WTC11 (cell line): ENCODE measurements around the gene CYP24A1. TPM values are rescaled to one million over a fixed set of nuclear protein-coding genes. Genes with fewer than 3 reads are reported as not detected.

ENCODE experiments used
- ATAC-seq: fragments of 200-7000 bp; cut with Tn5 transposase; 2 replicates; pipeline ENCODE4 v1.10.0; 2021; ENCODE audit warnings: mild to moderate bottlenecking, moderate library complexity
- CTCF ChIA-PET: fragments of 300-600 bp; sonication (Branson Sonifier 250); formaldehyde crosslinking; loops from one replicate; lab custom pipeline; 2021; ENCODE audit warnings: antibody characterized with exemption; lab: Charles Lee
- POLR2A ChIA-PET: fragments of 350-600 bp; sonication (Branson Sonifier 250); formaldehyde crosslinking; loops from one replicate; lab custom pipeline; 2021; ENCODE audit warnings: antibody characterized with exemption; lab: Charles Lee
- DNase-seq: peaks from one replicate; pipeline ENCODE4 v3.0.0; 2021; ENCODE audit warnings: low spot score
- H3K27ac Mint-ChIP-seq: 2 replicates; pipeline ENCODE4 v1.8.0; 2021; ENCODE audit warnings: mixed read lengths
- H3K27me3 Mint-ChIP-seq: 2 replicates; pipeline ENCODE4 v1.8.0; 2021; ENCODE audit warnings: low read depth, mild to moderate bottlenecking, moderate library complexity, mixed read lengths
- H3K36me3 Mint-ChIP-seq: 2 replicates; pipeline ENCODE4 v1.8.0; 2021; ENCODE audit warnings: mixed read lengths
- H3K4me1 Mint-ChIP-seq: 2 replicates; pipeline ENCODE4 v1.8.0; 2022; ENCODE audit warnings: mixed read lengths
- H3K4me3 Mint-ChIP-seq: 2 replicates; pipeline ENCODE4 v1.8.0; 2021; ENCODE audit warnings: mild to moderate bottlenecking, moderate library complexity, mixed read lengths
- H3K9me3 Mint-ChIP-seq: 2 replicates; pipeline ENCODE4 v1.8.0; 2021; ENCODE audit warnings: mixed read lengths
- FOXK1 ChIP-seq: sonication (generic); formaldehyde crosslinking; IDR thresholded peaks from 2 replicates; pipeline ENCODE4 v1.8.0; 2022; ENCODE audit warnings: mild to moderate bottlenecking, moderate library complexity, missing genetic modification reagents
- FOXP1 ChIP-seq: sonication (generic); formaldehyde crosslinking; IDR thresholded peaks from 2 replicates; pipeline ENCODE4 v1.8.0; 2022; ENCODE audit warnings: missing genetic modification reagents, mild to moderate bottlenecking, moderate library complexity, borderline replicate concordance
- GRHL2 ChIP-seq: fragments of 250-450 bp; sonication (Bioruptor Pico); IDR thresholded peaks from 2 replicates; pipeline ENCODE4 v1.8.0; 2022; ENCODE audit warnings: mild to moderate bottlenecking, moderate library complexity; ENCODE audit not compliant: insufficient replicate concordance, severe bottlenecking
- GTF2I ChIP-seq: fragments of 250-450 bp; sonication (Bioruptor Pico); conservative IDR thresholded peaks from 2 replicates; pipeline ENCODE4 v1.4.0; 2021; ENCODE audit warnings: mild to moderate bottlenecking
- JUN ChIP-seq: sonication (generic); formaldehyde crosslinking; IDR thresholded peaks from 2 replicates; pipeline ENCODE4 v1.8.0; 2023; ENCODE audit warnings: mild to moderate bottlenecking, missing genetic modification reagents
- NR1H2 ChIP-seq: sonication (generic); formaldehyde crosslinking; IDR thresholded peaks from 2 replicates; pipeline ENCODE4 v1.9.0; 2021; ENCODE audit warnings: mild to moderate bottlenecking, moderate library complexity, missing genetic modification reagents
- RELA ChIP-seq: sonication (generic); formaldehyde crosslinking; IDR thresholded peaks from 2 replicates; pipeline ENCODE4 v1.8.1; 2022; ENCODE audit warnings: missing genetic modification reagents, mild to moderate bottlenecking, borderline replicate concordance
- SMAD4 ChIP-seq: sonication (generic); formaldehyde crosslinking; IDR thresholded peaks from 2 replicates; pipeline ENCODE4 v1.8.0; 2022; ENCODE audit warnings: mild to moderate bottlenecking, missing genetic modification reagents
- SOX15 ChIP-seq: fragments of 250-450 bp; sonication (Bioruptor Pico); IDR thresholded peaks from 2 replicates; pipeline ENCODE4 v1.9.0; 2021; ENCODE audit warnings: mild to moderate bottlenecking
- SP1 ChIP-seq: sonication (generic); formaldehyde crosslinking; conservative IDR thresholded peaks from 2 replicates; pipeline ENCODE4 v1.8.1; 2022; ENCODE audit warnings: missing genetic modification reagents
- TEAD1 ChIP-seq: sonication (generic); formaldehyde crosslinking; IDR thresholded peaks from 2 replicates; pipeline ENCODE4 v1.8.0; 2022; ENCODE audit warnings: mild to moderate bottlenecking, missing genetic modification reagents
- TP53 ChIP-seq: sonication (generic); formaldehyde crosslinking; IDR thresholded peaks from 2 replicates; pipeline ENCODE4 v1.8.1; 2023; ENCODE audit warnings: mild to moderate bottlenecking, missing genetic modification reagents
- ZNF121 ChIP-seq: sonication (generic); formaldehyde crosslinking; IDR thresholded peaks from 2 replicates; pipeline ENCODE4 v1.8.0; 2023; ENCODE audit warnings: missing genetic modification reagents
- ZNF416 ChIP-seq: fragments of 250-450 bp; sonication (Bioruptor Pico); IDR thresholded peaks from 2 replicates; pipeline ENCODE4 v1.9.0; 2021; ENCODE audit warnings: mild to moderate bottlenecking, inconsistent platforms
- total RNA-seq: library from RNA; stranded (reverse); gene quantifications from 3 replicates; pipeline ENCODE4 v1.2.3, GENCODE V29; 2021
- TF ChIP-seq, protein P1 (sequence below): fragments of 250-450 bp; sonication (Bioruptor Pico); IDR thresholded peaks from 2 replicates; pipeline ENCODE4 v1.9.0; 2021; ENCODE audit warnings: mild to moderate bottlenecking, borderline replicate concordance
- TF ChIP-seq, protein P2 (sequence below): fragments of 250-450 bp; sonication (Bioruptor Pico); IDR thresholded peaks from 2 replicates; pipeline ENCODE4 v2.1.2; 2022; ENCODE audit warnings: mild to moderate bottlenecking, moderate library complexity
- TF ChIP-seq, protein P3 (sequence below): fragments of 250-450 bp; sonication (Bioruptor Pico); IDR thresholded peaks from 2 replicates; pipeline ENCODE4 v1.9.0; 2021; ENCODE audit warnings: mild to moderate bottlenecking
- TF ChIP-seq, protein P4 (sequence below): sonication (generic); formaldehyde crosslinking; IDR thresholded peaks from 2 replicates; pipeline ENCODE4 v1.8.1; 2023; ENCODE audit warnings: mild to moderate bottlenecking, moderate library complexity, missing genetic modification reagents
- TF ChIP-seq, protein P5 (sequence below): sonication (generic); formaldehyde crosslinking; IDR thresholded peaks from 2 replicates; pipeline ENCODE4 v1.8.1; 2023; ENCODE audit warnings: mild to moderate bottlenecking, missing genetic modification reagents, borderline replicate concordance

Gene CYP24A1
- total RNA-seq, 1 experiment from 2014 or later: not detected

DNA sequence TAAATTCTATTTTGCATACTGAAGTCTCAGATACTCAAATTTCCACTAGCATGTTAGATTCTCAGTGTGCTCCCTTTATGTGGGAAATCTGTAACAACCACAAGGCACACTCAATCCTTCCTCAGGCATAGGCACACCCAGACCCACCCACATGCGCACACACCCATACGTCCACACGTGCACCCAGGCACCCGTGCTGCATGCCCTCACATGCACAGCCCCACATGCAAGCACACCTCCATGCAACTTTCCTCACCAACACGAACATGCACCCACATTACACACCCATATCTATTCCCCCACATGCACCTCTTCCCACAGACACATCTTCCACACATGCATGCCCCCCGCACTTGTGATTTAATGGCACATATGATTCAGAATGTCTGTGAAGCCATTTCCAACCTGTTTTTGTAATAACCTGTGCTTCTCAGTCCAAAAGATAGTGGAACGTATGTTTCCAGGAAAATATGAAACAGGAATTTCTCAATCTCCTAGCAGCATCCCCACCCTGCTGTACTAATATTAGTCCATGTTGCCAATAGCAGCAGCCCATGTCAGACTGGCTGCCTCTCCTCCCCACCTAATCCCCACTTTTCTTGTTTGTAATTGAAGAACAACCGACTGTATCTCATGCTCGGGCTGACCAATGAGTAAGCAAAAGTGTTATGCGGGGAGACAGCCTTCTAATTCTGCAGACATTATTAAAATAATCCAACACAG lies 11.3 kb upstream of the CYP24A1 start:
- H3K9me3 Mint-ChIP-seq: no peaks in the 10 kb centered on the region
- H3K4me1 Mint-ChIP-seq: no peaks in the 10 kb centered on the region
- no peak for ATAC-seq
- DNase-seq: no peak
- H3K36me3 Mint-ChIP-seq: no peaks in the 10 kb centered on the region
- H3K4me3 Mint-ChIP-seq: no peak overlapping the region
- no peaks in the 10 kb centered on the region; the same call in 1 of the 2 replicates for H3K27me3 Mint-ChIP-seq
- TF ChIP-seq, protein P1, sequence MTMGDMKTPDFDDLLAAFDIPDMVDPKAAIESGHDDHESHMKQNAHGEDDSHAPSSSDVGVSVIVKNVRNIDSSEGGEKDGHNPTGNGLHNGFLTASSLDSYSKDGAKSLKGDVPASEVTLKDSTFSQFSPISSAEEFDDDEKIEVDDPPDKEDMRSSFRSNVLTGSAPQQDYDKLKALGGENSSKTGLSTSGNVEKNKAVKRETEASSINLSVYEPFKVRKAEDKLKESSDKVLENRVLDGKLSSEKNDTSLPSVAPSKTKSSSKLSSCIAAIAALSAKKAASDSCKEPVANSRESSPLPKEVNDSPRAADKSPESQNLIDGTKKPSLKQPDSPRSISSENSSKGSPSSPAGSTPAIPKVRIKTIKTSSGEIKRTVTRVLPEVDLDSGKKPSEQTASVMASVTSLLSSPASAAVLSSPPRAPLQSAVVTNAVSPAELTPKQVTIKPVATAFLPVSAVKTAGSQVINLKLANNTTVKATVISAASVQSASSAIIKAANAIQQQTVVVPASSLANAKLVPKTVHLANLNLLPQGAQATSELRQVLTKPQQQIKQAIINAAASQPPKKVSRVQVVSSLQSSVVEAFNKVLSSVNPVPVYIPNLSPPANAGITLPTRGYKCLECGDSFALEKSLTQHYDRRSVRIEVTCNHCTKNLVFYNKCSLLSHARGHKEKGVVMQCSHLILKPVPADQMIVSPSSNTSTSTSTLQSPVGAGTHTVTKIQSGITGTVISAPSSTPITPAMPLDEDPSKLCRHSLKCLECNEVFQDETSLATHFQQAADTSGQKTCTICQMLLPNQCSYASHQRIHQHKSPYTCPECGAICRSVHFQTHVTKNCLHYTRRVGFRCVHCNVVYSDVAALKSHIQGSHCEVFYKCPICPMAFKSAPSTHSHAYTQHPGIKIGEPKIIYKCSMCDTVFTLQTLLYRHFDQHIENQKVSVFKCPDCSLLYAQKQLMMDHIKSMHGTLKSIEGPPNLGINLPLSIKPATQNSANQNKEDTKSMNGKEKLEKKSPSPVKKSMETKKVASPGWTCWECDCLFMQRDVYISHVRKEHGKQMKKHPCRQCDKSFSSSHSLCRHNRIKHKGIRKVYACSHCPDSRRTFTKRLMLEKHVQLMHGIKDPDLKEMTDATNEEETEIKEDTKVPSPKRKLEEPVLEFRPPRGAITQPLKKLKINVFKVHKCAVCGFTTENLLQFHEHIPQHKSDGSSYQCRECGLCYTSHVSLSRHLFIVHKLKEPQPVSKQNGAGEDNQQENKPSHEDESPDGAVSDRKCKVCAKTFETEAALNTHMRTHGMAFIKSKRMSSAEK (CRISPR knock-in tag): no peak
- TF ChIP-seq NR1H2 (CRISPR knock-in tag): no peak
- TF ChIP-seq, all 79 proteins: peak for 0
- H3K27ac Mint-ChIP-seq: no peak overlapping the region
- ChIA-PET CTCF (interaction anchor here (0.6 kb wide), 1 partner anchor 58 kb away, joined by 3 read pairs; no protein-coding TSS in a partner anchor), POLR2A (interaction anchor here (0.6 kb wide), 1 partner anchor 459 kb away, joined by 3 read pairs; no protein-coding TSS in a partner anchor)

DNA sequence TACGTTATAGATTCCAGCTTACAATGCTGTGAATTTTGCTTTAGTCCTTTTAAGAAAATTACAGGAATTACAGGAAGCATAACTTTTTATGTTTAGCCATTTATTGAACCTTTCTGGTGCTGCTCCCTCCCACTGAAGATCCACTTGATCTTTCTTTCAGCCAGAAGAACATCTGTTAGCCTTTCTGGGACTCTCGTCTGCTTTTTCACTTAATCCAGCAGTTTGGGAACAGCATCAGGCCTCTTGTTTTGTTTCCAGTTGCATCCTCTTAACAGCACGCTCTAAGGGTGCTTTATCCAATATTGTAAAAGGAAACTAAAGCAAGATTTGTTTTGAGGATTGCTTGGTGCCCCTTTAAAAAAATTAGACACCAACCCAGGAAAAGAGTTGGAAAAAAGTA lies 10.3 kb upstream of the CYP24A1 start:
- TF ChIP-seq ZNF121 (CRISPR knock-in tag): no peak
- no peak for TF ChIP-seq SMAD4
- TF ChIP-seq RELA: no peak
- TF ChIP-seq GRHL2 (CRISPR knock-in tag): no peak
- no peak for TF ChIP-seq GTF2I (CRISPR knock-in tag)
- TF ChIP-seq, protein P2, sequence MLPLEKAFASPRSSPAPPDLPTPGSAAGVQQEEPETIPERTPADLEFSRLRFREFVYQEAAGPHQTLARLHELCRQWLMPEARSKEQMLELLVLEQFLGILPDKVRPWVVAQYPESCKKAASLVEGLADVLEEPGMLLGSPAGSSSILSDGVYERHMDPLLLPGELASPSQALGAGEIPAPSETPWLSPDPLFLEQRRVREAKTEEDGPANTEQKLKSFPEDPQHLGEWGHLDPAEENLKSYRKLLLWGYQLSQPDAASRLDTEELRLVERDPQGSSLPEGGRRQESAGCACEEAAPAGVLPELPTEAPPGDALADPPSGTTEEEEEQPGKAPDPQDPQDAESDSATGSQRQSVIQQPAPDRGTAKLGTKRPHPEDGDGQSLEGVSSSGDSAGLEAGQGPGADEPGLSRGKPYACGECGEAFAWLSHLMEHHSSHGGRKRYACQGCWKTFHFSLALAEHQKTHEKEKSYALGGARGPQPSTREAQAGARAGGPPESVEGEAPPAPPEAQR: no peak
- TF ChIP-seq, protein P3, sequence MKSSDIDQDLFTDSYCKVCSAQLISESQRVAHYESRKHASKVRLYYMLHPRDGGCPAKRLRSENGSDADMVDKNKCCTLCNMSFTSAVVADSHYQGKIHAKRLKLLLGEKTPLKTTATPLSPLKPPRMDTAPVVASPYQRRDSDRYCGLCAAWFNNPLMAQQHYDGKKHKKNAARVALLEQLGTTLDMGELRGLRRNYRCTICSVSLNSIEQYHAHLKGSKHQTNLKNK (CRISPR knock-in tag): no peak
- no peak for TF ChIP-seq FOXK1 (CRISPR knock-in tag)
- TF ChIP-seq ZNF416 (CRISPR knock-in tag): no peak
- H3K27me3 Mint-ChIP-seq: no peaks in the 10 kb centered on the region; the same call in 1 of the 2 replicates
- CTCF ChIA-PET: no interaction called here

DNA sequence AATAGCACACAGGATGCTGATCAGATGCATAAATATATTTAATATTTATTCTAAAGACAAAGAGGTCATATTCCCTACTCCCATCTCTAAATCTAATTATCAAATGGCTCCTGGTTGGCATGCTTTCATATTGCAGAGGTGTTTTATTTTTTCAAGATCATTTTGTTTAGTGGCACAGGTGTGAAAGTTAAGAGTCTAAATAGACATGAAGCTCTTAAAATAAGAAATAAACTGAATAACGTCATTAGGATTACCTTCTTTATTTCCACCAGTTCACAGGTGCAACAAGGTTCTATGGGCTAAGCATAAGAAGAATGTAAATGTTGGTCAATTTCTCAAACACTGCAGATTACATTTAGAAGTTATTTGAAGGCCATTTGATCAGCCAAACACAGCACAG lies 7.1 kb upstream of the CYP24A1 start:
- Mint-ChIP-seq H3K27ac (no peak overlapping the region), H3K4me3 (no peak overlapping the region), H3K9me3 (no peaks in the 10 kb centered on the region), H3K4me1 (no peaks in the 10 kb centered on the region), H3K36me3 (no peaks in the 10 kb centered on the region), H3K27me3 (peaks cover 10% of the 10 kb centered on the region)
- ChIA-PET POLR2A (no interaction called here), CTCF (no interaction called here)
- DNase-seq (no peak), ATAC-seq (no peak)
- TF ChIP-seq, protein P4, sequence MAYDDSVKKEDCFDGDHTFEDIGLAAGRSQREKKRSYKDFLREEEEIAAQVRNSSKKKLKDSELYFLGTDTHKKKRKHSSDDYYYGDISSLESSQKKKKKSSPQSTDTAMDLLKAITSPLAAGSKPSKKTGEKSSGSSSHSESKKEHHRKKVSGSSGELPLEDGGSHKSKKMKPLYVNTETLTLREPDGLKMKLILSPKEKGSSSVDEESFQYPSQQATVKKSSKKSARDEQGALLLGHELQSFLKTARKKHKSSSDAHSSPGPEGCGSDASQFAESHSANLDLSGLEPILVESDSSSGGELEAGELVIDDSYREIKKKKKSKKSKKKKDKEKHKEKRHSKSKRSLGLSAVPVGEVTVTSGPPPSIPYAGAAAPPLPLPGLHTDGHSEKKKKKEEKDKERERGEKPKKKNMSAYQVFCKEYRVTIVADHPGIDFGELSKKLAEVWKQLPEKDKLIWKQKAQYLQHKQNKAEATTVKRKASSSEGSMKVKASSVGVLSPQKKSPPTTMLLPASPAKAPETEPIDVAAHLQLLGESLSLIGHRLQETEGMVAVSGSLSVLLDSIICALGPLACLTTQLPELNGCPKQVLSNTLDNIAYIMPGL: no peak
- TF ChIP-seq SP1 (CRISPR knock-in tag) (no peak), RELA (no peak), JUN (CRISPR knock-in tag) (no peak), SOX15 (CRISPR knock-in tag) (no peak), FOXP1 (CRISPR knock-in tag) (no peak), TEAD1 (CRISPR knock-in tag) (no peak), GTF2I (CRISPR knock-in tag) (no peak), TP53 (CRISPR knock-in tag) (no peak)
- TF ChIP-seq, protein P5, sequence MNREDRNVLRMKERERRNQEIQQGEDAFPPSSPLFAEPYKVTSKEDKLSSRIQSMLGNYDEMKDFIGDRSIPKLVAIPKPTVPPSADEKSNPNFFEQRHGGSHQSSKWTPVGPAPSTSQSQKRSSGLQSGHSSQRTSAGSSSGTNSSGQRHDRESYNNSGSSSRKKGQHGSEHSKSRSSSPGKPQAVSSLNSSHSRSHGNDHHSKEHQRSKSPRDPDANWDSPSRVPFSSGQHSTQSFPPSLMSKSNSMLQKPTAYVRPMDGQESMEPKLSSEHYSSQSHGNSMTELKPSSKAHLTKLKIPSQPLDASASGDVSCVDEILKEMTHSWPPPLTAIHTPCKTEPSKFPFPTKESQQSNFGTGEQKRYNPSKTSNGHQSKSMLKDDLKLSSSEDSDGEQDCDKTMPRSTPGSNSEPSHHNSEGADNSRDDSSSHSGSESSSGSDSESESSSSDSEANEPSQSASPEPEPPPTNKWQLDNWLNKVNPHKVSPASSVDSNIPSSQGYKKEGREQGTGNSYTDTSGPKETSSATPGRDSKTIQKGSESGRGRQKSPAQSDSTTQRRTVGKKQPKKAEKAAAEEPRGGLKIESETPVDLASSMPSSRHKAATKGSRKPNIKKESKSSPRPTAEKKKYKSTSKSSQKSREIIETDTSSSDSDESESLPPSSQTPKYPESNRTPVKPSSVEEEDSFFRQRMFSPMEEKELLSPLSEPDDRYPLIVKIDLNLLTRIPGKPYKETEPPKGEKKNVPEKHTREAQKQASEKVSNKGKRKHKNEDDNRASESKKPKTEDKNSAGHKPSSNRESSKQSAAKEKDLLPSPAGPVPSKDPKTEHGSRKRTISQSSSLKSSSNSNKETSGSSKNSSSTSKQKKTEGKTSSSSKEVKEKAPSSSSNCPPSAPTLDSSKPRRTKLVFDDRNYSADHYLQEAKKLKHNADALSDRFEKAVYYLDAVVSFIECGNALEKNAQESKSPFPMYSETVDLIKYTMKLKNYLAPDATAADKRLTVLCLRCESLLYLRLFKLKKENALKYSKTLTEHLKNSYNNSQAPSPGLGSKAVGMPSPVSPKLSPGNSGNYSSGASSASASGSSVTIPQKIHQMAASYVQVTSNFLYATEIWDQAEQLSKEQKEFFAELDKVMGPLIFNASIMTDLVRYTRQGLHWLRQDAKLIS (CRISPR knock-in tag): no peak

More for the DNA sequence above, 10.3 kb upstream of the CYP24A1 start:
- POLR2A ChIA-PET: no interaction called here
- ATAC-seq (no peak), DNase-seq (no peak)
- Mint-ChIP-seq H3K9me3 (no peaks in the 10 kb centered on the region), H3K4me3 (no peak overlapping the region), H3K27ac (no peak overlapping the region), H3K4me1 (no peaks in the 10 kb centered on the region), H3K36me3 (no peaks in the 10 kb centered on the region)
